NCI-H2081 treated with DMSO at 0.1 percent for 48 hours (cell line): ENCODE measurements around the gene TCF19.

Experiments used
- DNase-seq: peaks from one replicate; lab custom pipeline; 2025; lab: John Stamatoyannopoulos, UW

TCF19 gene, protein sequence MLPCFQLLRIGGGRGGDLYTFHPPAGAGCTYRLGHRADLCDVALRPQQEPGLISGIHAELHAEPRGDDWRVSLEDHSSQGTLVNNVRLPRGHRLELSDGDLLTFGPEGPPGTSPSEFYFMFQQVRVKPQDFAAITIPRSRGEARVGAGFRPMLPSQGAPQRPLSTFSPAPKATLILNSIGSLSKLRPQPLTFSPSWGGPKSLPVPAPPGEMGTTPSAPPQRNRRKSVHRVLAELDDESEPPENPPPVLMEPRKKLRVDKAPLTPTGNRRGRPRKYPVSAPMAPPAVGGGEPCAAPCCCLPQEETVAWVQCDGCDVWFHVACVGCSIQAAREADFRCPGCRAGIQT

DNA sequence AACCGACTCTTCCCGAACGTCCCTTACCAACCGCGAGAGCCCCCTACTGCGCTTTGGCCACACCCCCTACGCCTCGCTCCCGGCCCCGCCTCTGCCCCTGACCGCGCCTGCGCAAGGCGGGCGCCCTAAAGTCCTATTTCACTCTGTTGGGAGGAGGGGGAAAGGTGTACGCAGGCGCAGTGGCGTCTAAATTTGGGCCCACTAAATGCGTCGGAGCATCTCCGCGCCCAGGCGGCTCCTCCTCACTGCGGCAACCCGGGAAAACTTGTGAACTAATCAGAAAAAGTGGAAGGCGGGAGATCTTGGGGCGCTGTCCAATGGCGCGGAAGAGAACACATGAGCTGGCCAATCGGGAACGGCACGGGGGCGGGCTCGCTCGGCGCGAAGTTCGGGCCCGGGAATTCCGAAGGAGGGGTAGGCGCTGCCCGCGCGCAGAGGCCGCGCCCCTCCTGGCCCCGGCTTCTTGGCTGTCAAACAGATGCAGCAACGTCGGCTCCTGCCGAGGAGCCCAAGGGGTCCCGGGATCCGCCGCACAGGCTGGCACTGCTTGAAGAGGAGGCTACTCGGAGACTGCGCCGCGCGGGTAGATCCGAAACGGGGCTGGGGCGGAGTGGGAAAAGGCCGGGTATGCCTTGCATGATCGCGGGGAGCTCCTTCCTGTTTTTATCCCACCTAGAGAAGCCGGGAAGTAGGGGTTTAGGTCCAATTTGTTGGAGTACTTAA, at the start of gene TCF19:
TSS of gene TCF19 (plus strand) at position 450 of the 723 bp plus-strand sequence. CDS start 881 bp downstream, outside the sequence.
- peak; percentile 94 for DNase-seq

DNA sequence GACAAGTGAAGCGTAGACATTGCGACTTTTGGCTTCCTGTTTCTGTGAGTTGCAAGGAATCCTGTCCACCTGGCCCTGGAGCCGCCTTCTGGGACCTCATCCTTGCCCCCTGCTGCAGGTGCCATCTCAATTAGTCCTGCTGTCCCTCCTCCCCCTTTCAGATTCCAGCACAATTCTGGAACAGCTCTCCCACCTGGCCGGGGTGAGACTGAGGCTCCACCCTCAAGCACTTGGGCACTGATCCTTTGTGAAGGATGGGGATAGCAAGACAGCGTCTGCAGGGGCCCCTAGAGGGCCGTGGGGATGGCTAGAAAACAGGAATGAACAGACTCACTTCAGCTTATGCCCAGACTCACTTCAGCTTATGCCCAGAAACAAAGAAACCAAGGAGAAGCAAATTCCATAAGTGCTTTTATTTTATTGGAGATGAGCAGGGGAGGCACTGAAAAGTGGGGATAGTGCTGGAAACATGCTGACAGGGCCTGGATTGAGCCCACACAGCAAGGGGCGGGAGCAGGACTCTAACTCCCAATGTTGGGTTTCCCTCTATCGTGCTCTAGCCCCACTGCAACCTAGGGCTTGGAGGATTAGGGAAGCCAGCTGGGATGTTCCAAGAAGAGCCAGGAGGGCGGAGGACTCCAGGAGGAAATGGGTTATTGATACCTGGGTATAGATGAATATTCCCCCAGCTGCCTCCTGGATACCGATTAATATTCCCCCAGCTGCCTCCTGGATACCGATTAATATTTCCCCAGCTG, 47.4 kb upstream of the TCF19 start:
- no peak for DNase-seq

DNA sequence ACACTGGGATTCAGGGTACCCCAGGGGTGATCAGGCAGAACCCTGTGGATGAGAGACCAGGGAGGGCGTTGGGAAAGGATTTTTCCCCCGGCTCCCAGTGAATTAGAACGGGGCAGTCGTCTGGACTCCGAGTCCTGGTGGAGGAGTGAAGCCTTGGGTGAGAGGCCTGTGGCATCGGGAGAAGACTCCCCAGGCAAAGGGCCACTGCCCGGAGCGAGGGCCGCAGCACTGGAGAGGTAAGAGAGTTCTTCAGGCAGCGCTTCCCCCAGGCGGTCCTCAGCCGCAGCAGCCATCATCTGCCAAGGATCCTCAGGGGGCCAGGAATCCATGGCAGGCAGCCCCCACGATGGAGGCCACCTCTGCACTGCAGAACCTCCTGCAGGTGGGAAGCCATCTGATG, 46.7 kb upstream of the TCF19 start:
- no peak for DNase-seq

DNA sequence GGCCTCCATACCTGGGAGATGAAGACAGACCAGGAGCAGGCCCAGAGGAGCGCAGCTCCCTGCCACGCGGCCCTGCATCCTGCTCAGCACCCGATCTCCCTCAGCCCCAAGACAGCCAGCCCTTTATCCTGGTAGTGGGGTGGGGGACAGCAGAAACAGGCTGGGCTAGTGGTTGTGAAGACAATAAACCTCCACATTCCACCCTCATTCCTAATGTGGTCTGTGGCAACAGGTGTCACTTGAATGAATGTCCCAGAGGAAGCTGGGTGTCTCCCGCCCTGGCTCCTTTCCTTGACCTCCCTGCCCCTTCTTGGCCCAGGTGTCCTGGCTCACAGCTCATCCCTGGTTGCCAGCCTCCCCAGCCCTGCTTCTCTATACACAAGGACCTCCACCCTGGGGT, 45.9 kb upstream of the TCF19 start, which contains the start of gene C6orf15:
TSS of gene C6orf15 (minus strand) at position 98 of the 400 bp plus-strand sequence. CDS start at position 78, 20 bp downstream.
- DNase-seq = no peak

DNA sequence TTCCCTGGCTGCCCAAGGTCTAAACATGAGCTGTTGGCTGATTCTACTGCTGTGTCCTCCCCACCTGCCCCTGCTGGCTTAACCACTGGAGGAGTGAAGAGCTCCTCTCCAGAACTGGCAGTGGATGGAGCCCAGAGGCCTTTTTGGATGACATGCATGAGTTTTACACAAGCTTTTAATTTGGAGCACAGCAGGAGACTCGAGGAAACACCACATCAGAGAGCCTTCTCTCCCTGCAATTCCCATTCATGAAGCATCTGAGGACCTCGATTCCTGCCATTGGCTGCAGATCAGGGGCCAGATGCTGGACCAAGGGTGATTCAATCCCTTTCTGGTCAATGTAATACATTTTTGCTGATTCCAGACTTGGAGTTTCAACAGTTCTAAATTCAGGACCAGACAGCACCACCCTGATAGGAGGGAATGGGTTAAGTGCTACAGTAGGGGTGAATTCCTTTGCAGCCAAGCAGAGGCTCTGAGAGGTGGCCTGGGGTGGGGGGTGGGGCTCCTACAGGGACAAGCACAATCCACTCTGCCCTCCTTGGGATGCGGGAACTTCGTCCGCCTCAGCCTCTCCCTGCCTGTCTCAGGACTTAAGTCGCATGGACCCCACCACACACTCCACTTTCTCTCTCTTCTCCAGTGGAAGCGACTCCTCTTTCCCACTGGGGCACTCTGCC, 44.4 kb upstream of the TCF19 start:
- DNase-seq = no peak

DNA sequence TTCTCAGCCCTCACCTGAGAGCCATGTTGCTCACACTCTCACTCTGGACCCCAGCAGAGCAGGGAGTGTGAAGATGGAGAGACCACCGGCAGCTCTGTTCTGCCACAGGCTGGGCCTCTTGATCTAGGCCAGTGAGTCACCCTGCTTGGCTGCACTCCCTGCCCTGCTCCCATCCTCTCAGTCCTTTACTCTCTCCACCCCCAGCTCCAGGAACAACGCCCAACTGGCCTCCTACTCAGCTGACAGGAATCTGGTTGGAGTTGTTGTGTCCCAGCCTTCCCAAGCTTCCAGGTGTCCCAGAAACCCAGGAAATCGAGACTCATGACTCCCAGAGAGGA, 43.9 kb upstream of the TCF19 start, which contains the start of gene PSORS1C1:
TSS of gene PSORS1C1 (plus strand) at position 260 of the 338 bp plus-strand sequence. CDS start 14,833 bp downstream, outside the sequence.
- DNase-seq = no peak

DNA sequence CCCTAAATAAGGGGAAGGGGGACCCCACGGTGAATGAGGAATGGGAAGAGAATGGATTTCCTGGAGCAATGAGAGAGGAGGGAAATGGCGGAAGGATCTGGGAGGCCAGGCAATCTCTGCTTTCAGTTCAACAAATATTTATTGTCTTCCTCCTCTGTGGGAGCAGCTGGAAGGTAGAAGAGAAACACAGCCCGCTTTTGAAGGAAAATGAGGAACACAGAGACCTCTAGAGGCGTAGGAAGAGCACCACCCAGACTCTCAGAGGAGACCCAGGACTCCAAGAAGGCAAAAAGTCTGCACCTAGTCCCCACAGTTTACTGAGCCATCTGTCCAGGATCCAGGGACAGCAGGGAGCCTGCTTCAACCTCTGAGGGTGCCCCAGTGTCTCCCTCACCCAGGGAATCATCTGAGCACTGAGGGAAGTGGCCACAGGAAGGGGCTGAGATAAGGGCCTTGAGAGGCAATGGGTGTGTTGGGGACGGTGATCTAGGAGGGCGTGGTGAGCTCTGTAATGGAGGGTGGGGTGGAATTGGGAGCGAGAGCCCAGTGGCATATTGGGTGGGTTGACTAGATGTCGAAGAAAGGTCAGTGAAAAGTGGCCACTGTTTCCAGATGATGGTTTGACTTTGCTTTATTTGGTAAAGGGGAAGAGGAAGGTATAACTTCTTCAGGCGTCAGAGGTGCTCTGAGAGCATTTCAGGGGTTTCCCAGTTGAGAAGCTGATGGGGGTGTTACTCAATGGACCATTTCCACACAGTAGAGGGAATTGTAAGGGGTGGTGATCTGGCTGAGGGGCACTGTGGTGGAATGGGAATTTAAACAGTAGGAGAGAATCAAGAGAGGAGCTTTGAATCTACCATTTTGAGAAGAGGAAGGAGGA, 43.2 kb upstream of the TCF19 start:
- no peak for DNase-seq

DNA sequence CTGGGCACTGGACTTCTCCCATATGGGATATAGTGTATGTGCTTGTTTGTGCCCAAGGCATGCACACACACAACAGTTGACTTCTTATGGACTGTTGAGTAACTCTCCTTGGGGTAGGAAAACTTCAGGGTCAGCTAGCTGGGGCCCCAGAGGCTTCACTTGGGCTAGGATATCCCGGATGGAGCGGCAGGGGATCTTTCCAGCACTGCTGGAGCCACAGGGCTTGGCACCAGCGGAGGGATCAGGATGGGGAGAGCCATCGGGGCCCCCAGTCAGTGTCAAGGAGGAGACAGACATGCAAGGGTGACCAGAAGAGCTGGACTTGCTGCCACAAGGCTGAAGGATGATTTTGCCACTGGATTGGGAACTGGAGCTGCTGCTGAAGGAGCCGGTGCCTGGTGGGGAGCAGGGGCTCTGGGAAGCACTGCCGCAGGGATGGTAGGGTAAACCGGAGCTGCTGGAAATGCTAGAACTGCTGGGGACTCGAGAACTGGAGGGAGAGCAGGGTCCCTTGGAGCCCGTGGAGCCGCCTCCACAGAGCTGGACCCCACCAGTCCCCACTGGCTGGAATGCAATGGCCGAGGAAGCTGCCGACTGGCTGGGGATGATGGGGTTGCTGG, 42.3 kb upstream of the TCF19 start:
- no peak for DNase-seq

DNA sequence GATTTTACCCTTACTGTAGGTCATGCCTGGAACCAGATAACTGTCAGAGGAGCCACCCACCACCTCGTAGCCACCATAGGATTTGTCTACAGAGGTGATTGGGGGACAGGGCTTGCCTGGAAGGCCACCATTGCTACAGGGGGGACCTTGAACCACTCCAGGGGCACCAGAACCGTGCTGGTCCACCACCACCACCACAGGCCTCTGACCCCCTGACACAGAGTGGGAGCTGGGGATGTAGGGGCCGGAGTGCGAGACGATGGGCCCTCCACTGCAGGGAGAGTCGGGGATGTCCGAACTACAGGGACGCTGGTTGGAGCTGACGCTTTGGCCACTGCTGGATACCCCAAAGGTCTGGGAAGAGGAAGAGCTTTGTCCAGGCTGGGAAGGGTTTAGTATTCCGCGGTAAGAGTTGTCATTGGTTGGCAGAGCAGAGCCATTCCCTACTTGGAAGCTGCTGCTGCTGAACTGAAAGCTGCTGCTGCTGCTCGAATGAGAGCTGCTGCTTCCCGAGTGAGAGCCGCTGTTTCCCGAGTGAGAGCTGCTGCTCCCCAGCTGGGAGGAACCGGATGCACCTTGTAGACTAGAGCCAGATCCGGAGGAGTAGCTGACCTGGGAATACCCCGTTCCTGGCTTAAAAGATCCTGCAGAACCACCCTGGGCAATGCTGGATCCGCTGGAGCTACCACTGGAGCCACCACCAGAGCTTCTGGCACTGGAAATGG, 41.6 kb upstream of the TCF19 start:
- DNase-seq = no peak

DNA sequence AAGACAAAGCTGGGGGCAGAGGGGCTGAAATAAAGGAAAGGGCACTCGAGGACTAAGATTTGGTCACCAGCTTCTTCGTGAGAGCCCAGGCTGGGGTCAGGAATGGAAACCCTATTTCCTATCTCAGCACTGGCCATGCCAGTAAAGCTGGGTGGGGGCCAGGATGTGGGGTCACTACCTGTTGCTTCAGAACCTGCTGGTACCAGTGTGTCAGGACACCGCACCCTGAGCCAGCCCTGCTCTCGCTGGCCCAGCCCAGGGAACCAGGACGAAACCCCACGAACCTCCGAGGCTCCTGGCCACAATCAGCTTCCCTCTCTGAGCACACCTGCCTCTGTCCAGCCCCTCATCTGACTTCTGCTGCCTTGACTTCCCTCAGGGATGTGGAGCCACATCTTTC, 40.2 kb upstream of the TCF19 start:
- no peak for DNase-seq

DNA sequence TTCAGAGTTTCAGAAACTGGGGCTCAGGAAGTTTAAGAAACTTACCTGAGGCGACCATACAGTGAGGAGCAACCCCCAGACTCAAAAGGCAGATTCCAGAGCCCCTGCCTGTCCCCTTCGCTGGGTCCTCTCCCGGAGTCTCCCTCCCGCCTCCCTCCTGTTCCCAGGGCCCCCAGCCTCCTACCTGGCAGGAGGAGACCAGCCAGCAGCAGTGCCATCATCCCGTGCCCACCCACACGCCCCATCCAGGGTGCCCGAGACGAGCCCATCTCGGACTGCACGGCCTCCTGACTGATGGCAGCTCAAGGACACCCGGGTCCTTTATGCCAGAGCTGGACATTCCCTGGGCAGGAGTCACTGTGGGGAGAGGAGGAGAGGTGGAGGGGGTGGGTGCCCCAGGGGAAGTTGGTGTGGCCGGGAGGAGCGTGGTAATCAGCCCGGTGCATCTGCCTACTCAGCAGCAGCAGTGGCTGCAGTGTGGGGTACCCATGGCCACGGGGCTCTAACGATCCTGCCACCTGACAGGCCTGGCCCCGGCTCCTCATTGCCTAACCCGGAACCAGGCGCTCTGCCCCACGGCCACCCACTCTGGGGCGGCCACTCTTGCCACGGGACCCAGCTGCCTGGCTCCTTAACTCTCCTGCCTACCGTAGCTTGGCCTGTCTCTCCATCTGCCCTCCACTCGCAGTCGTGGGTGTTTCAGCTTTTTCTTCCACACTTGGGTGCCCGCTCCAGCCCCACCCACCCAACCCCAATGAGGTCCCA, 38.1 kb upstream of the TCF19 start, which contains the start of gene CDSN:
TSS of gene CDSN (minus strand) at position 296 of the 765 bp plus-strand sequence. CDS start at position 269, 27 bp downstream.
- DNase-seq = no peak

DNA sequence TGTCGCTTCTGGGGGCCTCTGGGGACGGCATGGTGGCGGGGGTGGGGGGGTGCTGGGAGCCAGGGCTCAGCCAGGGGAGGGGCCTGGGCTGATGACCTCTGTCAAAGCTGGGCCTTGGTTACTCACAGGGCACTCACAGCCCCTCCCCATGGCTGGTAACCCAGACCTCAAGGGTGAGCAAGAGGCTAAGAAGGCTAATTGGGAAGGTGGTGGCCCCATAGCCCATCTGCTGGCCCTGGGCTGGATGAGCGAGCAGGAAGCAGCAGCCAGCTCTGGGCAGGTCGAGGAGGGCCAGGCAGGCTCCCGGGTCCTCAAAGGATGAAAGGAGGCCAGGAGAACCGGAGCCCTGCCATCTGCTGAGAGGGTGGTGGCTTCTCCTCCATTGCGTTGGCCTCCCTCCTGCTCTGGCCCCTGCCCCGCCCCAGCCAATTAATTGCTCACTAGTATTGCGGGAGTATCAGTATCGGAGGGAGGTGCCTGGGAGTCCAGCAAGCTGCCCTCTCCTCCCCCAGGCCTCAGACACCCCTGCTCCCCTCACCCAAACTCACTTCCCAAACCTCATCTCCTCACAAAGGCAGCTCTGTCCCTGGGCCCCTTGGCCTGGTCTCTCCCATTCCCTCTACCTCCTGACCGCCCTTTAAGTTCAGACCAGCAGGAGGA, 37.1 kb upstream of the TCF19 start:
- no peak for DNase-seq

DNA sequence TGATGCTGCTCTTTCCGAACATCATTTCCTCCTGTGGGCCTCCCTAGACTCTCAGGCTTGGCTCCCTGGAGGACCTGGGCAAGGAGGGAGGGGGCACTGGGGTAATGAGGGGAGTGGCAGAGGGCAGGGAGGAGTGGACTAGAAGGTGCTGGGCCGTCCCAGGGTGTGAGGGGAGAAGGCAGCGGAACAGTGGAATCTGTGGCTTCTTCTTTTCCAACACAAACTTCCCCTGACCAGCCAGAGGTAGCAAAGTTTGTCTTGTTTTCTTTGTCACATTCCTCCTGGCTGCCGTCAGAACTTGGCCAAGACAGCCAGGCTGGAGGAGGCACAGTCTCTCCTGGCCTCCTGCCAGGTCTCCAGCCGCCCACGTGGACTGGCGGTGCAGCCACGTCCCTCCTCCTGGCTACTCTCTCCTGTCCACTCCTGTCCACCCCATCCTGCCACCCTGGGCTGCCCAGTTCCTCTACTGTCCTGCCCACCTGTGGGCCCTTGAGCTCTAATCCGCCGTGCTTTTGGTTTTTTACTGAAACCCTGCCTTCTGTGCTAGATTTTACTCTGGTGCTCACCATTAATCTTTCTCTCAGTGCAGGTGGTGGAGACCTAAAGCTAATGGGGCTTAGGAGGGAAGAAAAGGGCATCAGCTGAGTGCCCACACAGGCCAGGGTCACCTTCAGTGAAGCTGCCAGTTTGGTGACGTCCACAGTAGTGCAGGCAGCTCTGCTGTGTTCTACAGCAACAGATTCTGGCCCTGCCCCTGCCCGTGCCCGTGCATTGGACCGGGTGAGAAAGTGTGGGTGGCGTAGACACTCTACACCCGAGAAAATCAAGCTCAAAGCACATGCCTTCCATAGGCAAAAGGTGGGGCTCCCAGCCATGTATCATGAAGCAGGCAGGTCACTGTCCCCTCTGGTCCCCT, 35.3 kb upstream of the TCF19 start:
- DNase-seq = no peak

DNA sequence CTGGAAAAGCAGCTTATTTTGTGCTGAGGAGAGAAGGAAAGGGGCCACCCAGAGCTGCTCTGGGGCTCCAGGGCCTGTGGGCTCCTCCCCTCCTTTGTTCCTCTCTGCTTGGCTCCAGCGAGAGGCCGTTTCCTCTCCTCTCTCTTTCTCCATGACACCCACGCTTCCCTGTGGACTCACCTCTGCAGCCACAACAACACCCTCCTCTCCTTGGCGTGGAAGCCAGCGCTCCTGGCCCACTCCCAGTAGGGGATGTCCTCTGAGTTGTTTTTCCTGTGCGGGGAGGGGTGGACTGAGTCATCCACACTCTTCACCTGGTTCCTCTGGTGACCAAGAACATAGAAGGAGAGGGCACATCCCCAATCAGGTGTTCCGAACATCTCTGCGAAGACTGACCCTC, 33.2 kb upstream of the TCF19 start:
- DNase-seq = no peak

DNA sequence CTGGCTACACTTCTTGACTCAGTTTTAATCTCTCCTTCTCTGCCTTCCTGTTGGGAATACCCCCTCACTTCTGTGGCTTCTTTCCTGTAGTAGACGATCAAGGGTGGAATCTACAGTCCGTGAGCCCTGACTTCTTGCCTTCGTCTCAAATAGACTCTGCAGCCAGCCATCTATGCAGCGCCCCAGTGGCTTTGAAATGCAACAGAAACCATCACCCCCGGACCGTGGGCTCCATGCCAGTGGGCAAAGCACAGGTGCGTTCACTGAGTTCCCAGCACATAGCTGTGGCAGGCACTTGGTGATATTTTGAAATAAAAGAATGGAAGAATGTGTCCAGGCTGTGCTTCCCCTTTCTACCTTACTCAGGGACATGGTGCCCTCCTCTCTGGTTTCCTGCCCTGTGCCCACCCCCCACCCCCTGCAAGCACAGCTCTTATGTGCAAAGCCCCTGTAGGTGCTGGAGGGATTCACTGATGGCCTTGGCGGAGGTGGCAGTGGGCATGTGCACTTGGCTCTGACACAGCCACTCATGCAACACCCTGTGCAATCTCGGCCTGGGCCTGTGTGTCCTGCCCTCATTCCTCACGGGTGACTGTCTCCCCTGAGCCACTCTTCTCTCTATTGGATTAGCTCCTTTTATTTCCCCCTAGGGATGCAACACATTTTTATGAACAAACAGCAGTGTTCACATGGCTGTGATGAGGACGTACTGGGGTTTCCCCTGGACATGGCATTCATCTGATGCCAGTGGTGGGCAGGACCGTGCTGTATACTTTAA, 32.6 kb upstream of the TCF19 start:
- no peak for DNase-seq

DNA sequence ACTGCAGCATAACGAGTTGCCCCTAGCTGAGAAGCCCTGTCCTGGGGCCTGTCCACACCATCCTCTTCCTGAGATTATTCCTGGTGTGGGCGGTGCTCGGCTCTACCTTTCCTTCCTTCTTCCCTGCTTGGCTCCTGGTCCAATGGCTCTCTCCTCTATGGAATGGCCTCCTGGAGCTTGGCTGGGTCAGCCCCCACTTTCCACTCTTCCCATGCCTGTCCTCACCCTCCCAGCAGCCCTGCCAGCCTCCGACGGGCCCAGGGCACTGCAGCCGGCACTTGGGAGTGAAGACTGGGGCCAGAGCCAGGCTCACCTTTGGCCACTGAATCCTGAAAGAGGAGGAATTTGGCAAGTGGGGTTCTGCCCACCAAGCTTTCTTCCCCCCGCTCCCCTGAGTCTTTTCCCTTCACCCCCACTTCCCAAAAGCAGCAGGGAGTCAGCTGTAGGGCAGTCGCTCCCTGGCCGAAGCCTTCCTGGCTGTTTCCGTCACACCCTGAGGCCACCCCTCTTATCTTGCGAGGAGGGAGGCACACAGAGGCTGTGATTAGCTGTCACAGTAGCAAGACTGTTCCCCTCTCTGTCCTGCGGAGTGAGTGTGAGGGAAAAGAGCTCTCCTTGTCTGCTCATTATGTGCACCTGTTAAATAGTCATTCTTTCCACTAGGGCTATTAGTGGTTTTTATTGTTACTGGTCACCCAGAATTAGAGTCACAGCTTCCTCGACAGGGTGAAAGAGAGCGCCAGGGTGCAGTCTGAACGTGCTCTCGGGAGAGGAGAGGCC, 31.8 kb upstream of the TCF19 start:
- no peak for DNase-seq
